Measurements from ENCODE around the gene EMID1. TPM values are rescaled to one million over a fixed set of nuclear protein-coding genes. Genes with fewer than 3 reads are reported as not detected.

Gene EMID1
- total RNA-seq, 2 experiments from 2014 or later = not detected

DNA sequence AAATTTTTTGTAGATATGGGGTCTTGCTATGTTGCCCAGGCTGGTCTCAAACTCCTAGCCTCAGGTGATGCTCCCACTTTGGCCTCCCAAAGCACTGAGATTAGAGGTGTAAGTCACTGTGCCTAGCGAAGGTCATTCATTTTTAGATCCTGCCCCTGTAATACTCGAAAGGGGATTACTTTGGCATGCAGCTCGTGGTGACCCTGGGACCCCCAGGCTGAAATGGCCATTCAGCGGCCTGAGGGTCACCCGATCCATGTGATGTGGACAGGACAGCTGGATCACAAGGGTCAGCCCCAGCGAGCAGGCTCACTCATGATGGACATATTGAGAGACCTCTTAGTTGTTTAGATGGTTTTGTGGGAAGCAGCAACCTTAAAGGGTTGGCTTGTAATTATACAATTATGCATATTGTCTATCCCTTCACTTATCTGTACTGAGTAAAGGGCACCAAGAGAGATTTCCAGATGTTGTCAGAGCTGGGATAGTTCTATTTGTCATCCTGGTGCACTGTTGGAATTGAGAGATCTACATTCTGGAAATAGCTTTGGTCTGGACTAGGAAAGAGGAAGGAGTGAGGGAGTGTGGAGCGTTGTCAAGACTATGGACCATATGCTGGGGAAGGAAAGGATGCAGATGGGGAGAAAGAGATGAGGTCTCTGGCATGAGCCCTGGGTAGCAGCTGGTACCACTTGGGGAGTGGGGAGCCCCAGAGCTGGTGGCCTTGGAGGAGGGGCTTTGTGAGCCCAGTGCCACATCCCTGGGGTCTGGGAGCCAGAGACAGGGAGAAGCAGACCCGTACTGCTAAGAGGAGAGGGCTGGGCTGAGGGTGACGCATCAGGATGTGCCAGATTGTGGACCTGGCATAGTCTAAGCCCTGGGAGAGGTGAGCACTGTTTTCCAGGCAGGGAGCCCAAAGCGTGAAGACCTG, 46.5 kb downstream of the EMID1 start:
- Mint-ChIP-seq H3K4me3 (no peak overlapping the region), H3K27me3 (peaks cover 2% of the 10 kb centered on the region), H3K27ac (no peak overlapping the region), H3K9me3 (no peaks in the 10 kb centered on the region), H3K36me3 (no peaks in the 10 kb centered on the region), H3K4me1 (ENCODE audit: low read depth) (no peaks in the 10 kb centered on the region)
- no peak for DNase-seq
- ChIA-PET CTCF (no interaction called here), POLR2A (no interaction called here)
- intact Hi-C loops (cut with micrococcal nuclease) = no loop called here

DNA sequence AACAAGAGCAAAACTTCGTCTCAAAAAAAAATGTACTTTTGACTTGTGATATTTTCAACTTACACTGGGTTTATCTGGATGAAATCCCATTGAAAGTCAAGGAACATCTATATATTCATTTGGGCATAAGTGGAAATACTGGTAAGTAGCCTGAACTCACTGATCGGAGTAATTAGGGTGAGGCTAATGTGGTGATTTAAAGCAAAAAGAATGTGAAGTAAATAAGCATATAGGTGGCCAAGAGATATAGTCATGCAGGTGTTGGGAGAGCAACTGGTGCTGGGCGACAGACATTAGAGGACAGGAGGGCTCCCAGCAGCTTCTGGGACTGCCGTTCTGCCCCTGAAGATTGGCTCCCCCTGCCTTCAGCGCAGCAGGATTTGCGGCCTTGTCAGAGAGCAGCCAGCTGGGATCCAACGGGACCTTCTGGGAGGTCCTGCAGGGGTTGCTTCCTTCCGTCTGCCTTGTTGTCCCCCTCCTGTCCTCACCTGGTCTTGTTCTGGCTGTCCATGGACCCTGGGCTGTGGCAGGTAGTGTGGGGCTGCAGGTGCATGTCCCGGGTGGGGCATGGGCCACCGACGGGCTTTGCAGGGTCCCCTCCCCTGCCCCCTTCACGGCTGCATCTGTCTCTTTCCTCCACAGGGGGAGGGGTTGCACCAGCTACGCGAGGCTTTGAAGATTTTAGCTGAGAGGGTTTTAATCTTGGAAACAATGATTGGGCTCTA, 48.0 kb downstream of the EMID1 start:
- ChIA-PET CTCF (interaction anchor here (0.9 kb wide), 1 partner anchor 8 kb away, joined by 3 read pairs; no protein-coding TSS in a partner anchor), POLR2A (no interaction called here)
- H3K27me3 Mint-ChIP-seq = peaks cover 2% of the 10 kb centered on the region
- H3K4me3 Mint-ChIP-seq = no peak overlapping the region
- H3K36me3 Mint-ChIP-seq = no peaks in the 10 kb centered on the region
- no peak overlapping the region for H3K27ac Mint-ChIP-seq
- no peaks in the 10 kb centered on the region for H3K9me3 Mint-ChIP-seq
- H3K4me1 Mint-ChIP-seq (ENCODE audit: low read depth) = peaks cover 2% of the 10 kb centered on the region
- no peak for DNase-seq
- intact Hi-C loops (cut with micrococcal nuclease) = no loop called here

- Mint-ChIP-seq H3K36me3 (no peaks in the 10 kb centered on the region), H3K9me3 (no peaks in the 10 kb centered on the region), H3K27ac (no peak overlapping the region), H3K4me3 (no peak overlapping the region), H3K27me3 (peaks cover 2% of the 10 kb centered on the region), H3K4me1 (ENCODE audit: low read depth) (peaks cover 2% of the 10 kb centered on the region)
- intact Hi-C loops (cut with micrococcal nuclease) = no loop called here
- ChIA-PET CTCF (interaction anchor here (0.9 kb wide), 1 partner anchor 9 kb away, joined by 3 read pairs; no protein-coding TSS in a partner anchor), POLR2A (no interaction called here)
- no peak for DNase-seq
These were observed 48.6 kb downstream of the EMID1 start for GRCh38 chr22:29254286-29254660.

DNA sequence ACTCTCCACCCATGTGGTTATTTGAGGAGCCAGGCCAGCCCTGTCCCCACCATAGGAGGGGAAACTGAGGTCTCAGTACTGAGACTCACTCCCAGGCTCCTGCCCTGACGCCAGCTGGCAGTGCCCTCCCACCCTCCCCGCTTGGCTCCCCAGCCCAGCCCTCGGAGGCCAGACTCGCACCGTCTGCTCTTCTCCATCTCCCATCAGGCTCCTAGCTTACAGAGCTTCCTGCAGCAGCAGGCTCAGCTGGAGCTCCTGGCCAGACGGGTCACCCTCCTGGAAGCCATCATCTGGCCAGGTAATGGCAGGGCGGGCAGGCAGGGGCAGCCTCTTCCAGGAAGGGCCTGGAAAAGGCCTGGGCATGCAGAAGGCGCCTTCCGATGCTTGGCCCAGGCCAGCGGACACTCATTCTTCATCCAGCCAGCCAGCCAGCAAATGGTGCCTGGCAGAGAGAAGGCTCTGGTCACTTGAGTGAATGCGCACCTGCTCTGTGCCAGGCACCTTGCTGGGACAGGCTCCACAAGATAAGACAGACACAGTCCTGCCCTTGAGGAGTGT, 49.4 kb downstream of the EMID1 start:
- H3K36me3 Mint-ChIP-seq = no peaks in the 10 kb centered on the region
- H3K4me3 Mint-ChIP-seq = no peak overlapping the region
- peaks cover 2% of the 10 kb centered on the region for H3K27me3 Mint-ChIP-seq
- no peak overlapping the region for H3K27ac Mint-ChIP-seq
- no peaks in the 10 kb centered on the region for H3K9me3 Mint-ChIP-seq
- DNase-seq = no peak
- intact Hi-C loops (cut with micrococcal nuclease) = no loop called here
- H3K4me1 Mint-ChIP-seq (ENCODE audit: low read depth) = peaks cover 2% of the 10 kb centered on the region
- CTCF ChIA-PET = interaction anchor here (0.9 to 2.1 kb wide), 2 partner anchors 10 kb away, joined by 3 to 11 read pairs; no protein-coding TSS in a partner anchor
- POLR2A ChIA-PET = no interaction called here

- Mint-ChIP-seq H3K27me3 (peaks cover 2% of the 10 kb centered on the region), H3K9me3 (no peaks in the 10 kb centered on the region), H3K4me1 (ENCODE audit: low read depth) (peaks cover 2% of the 10 kb centered on the region), H3K27ac (no peak overlapping the region), H3K36me3 (no peaks in the 10 kb centered on the region), H3K4me3 (no peak overlapping the region)
- DNase-seq = no peak
- ChIA-PET POLR2A (no interaction called here), CTCF (interaction anchor here (0.9 to 2.1 kb wide), 2 partner anchors 9 to 11 kb away, joined by 3 to 11 read pairs; no protein-coding TSS in a partner anchor)
- intact Hi-C loops (cut with micrococcal nuclease) = no loop called here
These were observed 51.1 kb downstream of the EMID1 start for GRCh38 chr22:29256606-29257325.

DNA sequence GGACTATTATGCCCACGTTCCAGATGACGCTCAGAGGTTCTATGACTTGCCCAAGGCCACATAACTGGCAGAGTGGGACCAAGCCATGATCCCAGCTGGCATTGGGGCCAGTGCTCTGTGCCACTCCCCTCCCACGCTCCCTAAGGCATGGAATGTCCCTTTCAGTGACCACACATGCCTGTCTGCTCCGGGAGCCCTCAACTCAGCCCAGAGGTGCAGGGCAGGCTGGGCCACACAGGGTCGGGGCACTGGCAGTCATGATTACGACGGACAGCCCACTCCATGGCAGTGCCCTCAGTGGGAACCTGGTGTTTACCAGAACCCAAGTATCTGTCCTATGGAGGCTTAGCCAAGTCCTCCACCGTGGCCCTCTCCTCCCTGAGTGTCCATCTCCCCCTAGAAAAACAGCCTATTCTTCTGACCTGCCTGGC, 52.1 kb downstream of the EMID1 start:
- CTCF ChIA-PET = no interaction called here
- Mint-ChIP-seq H3K9me3 (no peaks in the 10 kb centered on the region), H3K27ac (no peak overlapping the region), H3K27me3 (peaks cover 2% of the 10 kb centered on the region), H3K36me3 (no peaks in the 10 kb centered on the region), H3K4me1 (ENCODE audit: low read depth) (peaks cover 2% of the 10 kb centered on the region), H3K4me3 (no peak overlapping the region)
- intact Hi-C loops (cut with micrococcal nuclease) = no loop called here
- no peak for DNase-seq
- POLR2A ChIA-PET = no interaction called here

- CTCF ChIA-PET = no interaction called here
These were observed 52.9 kb downstream of the EMID1 start for GRCh38 chr22:29258407-29259252.

DNA sequence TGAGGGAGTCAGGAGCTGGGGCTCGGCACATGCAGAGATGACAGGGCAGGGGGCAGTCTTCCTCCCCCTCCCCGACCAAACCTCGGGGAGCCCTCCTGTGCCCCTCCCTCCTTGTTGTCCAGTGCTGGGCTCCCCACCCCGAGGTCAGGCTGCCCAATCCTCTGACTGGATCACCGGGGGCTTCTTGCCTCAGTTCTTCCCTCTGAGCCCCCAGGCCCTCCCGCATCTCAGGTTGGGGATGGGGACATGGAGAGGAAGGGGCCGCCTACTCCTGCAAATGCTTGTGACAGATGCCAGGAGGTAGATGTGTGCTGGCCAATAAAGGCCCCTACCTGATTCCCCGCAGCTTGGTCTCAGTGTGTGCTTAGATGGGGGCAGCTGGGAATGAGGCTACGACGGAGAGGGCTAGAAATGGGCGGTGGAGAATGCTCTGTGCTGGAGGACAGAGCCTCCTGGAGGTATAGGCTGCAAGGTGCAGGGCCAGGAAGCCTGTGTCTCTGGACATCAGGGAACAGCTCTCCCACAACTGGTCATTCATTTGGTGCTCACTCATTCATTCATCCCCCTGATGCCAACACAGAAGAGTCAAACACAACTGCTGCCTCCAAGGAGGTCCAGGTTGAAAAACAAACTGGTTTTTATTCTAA, 53.7 kb downstream of the EMID1 start:
- H3K27ac Mint-ChIP-seq = no peak overlapping the region
- no peaks in the 10 kb centered on the region for H3K36me3 Mint-ChIP-seq
- H3K4me3 Mint-ChIP-seq = no peak overlapping the region
- CTCF ChIA-PET = no interaction called here
- POLR2A ChIA-PET = no interaction called here
- no peak for DNase-seq
- H3K4me1 Mint-ChIP-seq (ENCODE audit: low read depth) = peaks cover 2% of the 10 kb centered on the region
- intact Hi-C loops (cut with micrococcal nuclease) = no loop called here
- no peaks in the 10 kb centered on the region for H3K9me3 Mint-ChIP-seq
- H3K27me3 Mint-ChIP-seq = no peaks in the 10 kb centered on the region

More at GRCh38 chr22:29258407-29259252, 52.9 kb downstream of the EMID1 start:
- Mint-ChIP-seq H3K36me3 (no peaks in the 10 kb centered on the region), H3K27ac (no peak overlapping the region), H3K27me3 (no peaks in the 10 kb centered on the region), H3K4me3 (no peak overlapping the region), H3K4me1 (ENCODE audit: low read depth) (peaks cover 2% of the 10 kb centered on the region), H3K9me3 (no peaks in the 10 kb centered on the region)
- intact Hi-C loops (cut with micrococcal nuclease) = no loop called here
- no peak for DNase-seq
- POLR2A ChIA-PET = no interaction called here

- CTCF ChIA-PET = no interaction called here
- intact Hi-C loops (cut with micrococcal nuclease) = no loop called here
- no peak overlapping the region for H3K4me3 Mint-ChIP-seq
- H3K4me1 Mint-ChIP-seq (ENCODE audit: low read depth) = peaks cover 2% of the 10 kb centered on the region
- H3K36me3 Mint-ChIP-seq = no peaks in the 10 kb centered on the region
- no peaks in the 10 kb centered on the region for H3K9me3 Mint-ChIP-seq
- no peak for DNase-seq
- H3K27me3 Mint-ChIP-seq = no peaks in the 10 kb centered on the region
- POLR2A ChIA-PET = no interaction called here
- H3K27ac Mint-ChIP-seq = no peak overlapping the region
These were observed 54.4 kb downstream of the EMID1 start for GRCh38 chr22:29260031-29260560.

- H3K36me3 Mint-ChIP-seq = peaks cover 3% of the 10 kb centered on the region
- H3K4me3 Mint-ChIP-seq = no peak overlapping the region
- H3K27me3 Mint-ChIP-seq = no peaks in the 10 kb centered on the region
- peaks cover 2% of the 10 kb centered on the region for H3K4me1 Mint-ChIP-seq (ENCODE audit: low read depth)
- ChIA-PET CTCF (no interaction called here), POLR2A (no interaction called here)
- intact Hi-C loops (cut with micrococcal nuclease) = no loop called here
- no peak for DNase-seq
- no peak overlapping the region for H3K27ac Mint-ChIP-seq
- no peaks in the 10 kb centered on the region for H3K9me3 Mint-ChIP-seq
These were observed 55.1 kb downstream of the EMID1 start for GRCh38 chr22:29260601-29261315.
